Cardiac fibroblast (primary cell): Measurements from ENCODE around the gene HCN1.
A peak's percentile ranks its signal among the peaks of the same experiment; 100 is the strongest.
"Not testable (repeated sequence)": the region's sequence is repeated elsewhere in the genome, so short reads cannot be mapped to it uniquely, and the experiment has no call there.

ENCODE experiments used
- DNase-seq, 2 donors: peaks; one replicate each; pipeline versions ENCODE4 v3.0.0 to v3.0.0-alpha.2; 2010; ENCODE audit warnings: low read depth in 2 of 2
- H3K4me3 ChIP-seq, 2 donors: replicated peaks in 1 of 2; 1 replicate in 1 of 2; 2 replicates in 1 of 2; pipeline ENCODE4 v1.5.1; 2011; ENCODE audit warnings: low read depth in 2 of 2, low read length in 2 of 2, mild to moderate bottlenecking in 2 of 2, moderate library complexity in 1 of 2
- TF ChIP-seq, protein P1 (sequence below): IDR thresholded peaks from one replicate; pipeline ENCODE4 v1.5.1; 2011; ENCODE audit warnings: low read depth, mild to moderate bottlenecking, low read length, inconsistent platforms

Gene HCN1

DNA sequence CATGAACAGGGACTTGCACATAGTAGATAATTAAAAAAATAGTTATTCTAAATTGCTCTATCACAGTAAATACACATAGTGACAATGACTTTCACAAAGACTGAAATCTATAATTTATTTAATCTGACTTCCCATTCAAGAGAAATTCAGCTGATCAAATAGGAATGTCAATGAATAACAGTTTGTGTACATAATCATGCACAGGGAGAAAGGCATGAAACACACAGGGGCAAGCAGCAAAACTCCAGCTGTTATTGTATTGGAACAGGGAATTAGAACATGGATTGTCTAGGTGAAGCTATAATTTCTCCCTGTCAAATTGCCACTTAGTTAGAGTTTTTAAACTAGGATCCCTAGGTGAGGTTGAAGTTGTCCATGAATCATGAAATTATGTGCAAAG is 99.9 kb downstream of the HCN1 start:
- TF ChIP-seq, protein P1, sequence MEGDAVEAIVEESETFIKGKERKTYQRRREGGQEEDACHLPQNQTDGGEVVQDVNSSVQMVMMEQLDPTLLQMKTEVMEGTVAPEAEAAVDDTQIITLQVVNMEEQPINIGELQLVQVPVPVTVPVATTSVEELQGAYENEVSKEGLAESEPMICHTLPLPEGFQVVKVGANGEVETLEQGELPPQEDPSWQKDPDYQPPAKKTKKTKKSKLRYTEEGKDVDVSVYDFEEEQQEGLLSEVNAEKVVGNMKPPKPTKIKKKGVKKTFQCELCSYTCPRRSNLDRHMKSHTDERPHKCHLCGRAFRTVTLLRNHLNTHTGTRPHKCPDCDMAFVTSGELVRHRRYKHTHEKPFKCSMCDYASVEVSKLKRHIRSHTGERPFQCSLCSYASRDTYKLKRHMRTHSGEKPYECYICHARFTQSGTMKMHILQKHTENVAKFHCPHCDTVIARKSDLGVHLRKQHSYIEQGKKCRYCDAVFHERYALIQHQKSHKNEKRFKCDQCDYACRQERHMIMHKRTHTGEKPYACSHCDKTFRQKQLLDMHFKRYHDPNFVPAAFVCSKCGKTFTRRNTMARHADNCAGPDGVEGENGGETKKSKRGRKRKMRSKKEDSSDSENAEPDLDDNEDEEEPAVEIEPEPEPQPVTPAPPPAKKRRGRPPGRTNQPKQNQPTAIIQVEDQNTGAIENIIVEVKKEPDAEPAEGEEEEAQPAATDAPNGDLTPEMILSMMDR: no peak
- no peak for DNase-seq
- H3K4me3 ChIP-seq: no peak overlapping the region

DNA sequence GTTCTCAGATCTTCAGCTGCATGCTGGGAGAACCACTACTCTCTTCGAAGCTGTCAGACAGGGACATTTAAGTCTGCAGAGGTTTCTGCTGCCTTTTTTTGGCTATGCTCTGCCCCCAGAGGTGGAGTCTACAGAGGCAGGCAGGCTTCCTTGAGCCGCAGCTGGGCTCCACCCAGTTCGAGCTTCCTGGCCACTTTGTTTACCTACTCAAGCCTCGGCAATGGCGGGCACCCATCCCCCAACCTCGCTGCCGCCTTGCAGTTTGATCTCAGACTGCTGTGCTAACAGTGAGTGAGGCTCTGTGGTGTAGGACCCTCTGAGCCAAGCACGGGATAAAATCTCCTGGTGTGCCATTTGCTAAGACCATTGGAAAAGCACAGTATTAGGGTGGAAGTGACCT is 110.2 kb downstream of the HCN1 start:
- H3K4me3 ChIP-seq, DNase-seq: not testable (repeated sequence)

DNA sequence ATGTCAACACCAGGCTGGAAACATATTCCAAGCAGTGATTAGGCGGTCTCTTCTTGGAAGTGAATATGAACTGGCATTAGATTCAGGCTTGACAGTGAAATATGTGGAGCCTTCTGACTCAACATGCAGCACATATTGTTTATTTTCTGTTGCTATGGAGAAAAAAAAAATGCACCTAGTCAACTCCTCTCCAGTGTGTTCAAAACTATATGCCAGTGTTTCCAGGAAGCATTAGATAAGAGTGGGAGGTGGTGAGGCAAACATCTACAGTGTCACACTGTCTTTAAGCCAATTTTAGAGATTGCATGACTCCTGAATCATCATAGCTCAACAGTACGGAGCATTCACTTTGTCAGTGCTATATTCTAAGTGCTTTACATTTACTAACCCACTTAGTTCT is 117.9 kb downstream of the HCN1 start:
- TF ChIP-seq, protein P1: no peak
- no peak for DNase-seq
- H3K4me3 ChIP-seq: no peak overlapping the region

DNA sequence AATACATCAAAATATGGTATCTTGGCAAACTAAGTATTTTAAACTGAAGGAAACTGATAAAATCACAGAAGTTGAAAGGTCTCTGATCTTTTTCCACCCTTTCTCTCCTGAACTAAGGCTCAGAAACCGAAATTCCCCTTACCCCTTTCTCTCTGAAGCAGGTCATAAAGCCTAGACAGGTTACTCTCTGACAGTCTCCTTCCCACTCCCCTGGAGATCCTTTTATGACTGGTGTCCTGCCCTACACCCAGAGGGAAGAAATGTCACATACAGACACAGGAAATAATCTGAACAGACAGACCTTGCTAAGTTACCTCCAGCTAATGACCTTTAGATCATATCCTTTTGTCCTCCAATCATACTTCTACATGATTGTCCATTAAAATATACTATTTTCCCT is 127.4 kb downstream of the HCN1 start:
- no peak overlapping the region for H3K4me3 ChIP-seq
- TF ChIP-seq, protein P1: no peak
- DNase-seq: no peak

DNA sequence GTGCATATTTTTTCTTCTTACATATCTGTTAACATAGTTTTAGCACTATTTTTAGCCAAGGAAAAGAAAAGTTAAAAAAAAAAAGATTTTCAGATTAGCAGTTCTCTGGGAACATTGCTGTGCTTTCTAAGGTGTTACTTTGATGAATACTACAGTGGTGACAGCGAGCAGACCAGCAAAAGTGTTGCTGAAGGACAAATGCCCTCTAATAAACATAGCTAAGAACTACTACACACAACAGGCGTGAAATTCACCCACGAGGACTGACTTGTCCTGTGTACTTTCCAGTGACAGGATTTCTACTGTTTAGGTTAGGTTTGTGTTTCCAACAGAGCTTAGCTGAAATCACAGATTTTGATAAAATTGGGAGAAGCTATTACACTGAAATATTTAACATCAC is 153.8 kb downstream of the HCN1 start:
- TF ChIP-seq, protein P1: no peak
- H3K4me3 ChIP-seq: no peak overlapping the region
- DNase-seq: peak in 1 of 2 donors; percentile 0

DNA sequence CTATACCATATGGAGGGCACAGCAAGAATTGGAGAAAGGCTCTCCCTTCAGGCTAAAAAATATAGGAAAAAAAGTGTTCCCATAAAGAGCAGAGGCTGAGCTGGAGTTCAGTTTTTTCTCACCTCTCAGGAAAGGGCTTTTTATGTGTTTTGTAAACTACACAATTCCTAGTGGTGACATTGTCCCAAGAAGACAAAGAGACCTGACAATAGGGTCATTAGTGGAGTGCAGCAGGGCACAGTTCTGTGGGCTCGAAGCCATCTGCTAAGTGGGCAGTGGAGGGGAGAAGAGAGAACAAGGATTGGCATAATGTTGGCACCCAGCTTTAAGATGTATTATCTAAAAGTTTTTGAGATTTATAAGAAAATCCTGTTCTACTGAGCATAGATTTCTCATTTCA is 162.5 kb downstream of the HCN1 start:
- TF ChIP-seq, protein P1: no peak
- no peak overlapping the region for H3K4me3 ChIP-seq
- DNase-seq: no peak

DNA sequence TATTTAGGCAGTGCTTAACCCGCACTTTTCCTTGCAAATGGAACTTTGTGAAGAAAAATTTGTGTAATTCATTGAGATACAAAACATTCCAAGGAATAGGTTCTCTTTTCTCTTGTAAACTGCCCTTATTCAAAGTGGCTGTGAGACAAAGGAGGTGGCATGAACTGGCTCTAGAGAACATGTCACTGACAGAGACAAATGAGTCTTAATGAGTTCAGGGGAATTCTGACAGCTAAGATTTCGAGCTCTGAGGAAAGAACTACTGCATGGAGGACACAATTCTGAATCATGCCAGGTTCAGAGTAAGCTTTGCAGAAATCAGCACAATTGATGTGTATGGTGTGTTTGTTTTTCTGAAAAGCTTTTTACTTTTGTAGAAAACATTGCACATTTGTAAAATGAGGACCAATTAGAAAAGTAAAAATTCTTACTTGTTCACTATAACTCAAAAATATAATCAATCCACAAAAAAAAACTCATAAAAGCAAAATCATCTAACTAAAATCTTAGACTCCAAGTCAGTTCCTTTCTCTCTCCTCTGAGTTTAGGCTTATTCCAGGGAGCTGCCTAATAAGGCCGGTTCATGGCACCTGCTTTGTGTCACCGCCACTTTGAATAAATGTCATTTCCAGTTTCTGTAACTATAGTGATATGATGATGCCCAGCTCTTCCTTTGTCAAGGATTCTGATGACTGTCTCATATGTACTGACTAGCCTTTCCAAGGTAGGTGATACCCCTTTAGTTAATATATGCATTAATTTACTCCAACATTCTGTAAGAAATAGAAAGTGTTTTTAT is 163.2 kb downstream of the HCN1 start:
- no peak for DNase-seq
- TF ChIP-seq, protein P1: no peak
- no peak overlapping the region for H3K4me3 ChIP-seq
